Left ventricle myocardium inferior (tissue), 1 donor: Measurements from ENCODE around the gene LRRC63. TPM values are rescaled to one million over a fixed set of nuclear protein-coding genes. Genes with fewer than 3 reads are reported as not detected.
A peak's percentile ranks its signal among the peaks of the same experiment; 100 is the strongest.

Experiments used
- DNase-seq: peaks from one replicate; pipeline ENCODE4 v3.0.0-alpha.2; 2020
- H3K27ac ChIP-seq: fragments of 200-600 bp; replicated peaks from 2 replicates; pipeline ENCODE4 v1.8.0; 2021
- H3K27me3 ChIP-seq: fragments of 200-600 bp; 2 replicates; pipeline ENCODE4 v1.8.0; 2021; ENCODE audit warnings: low read depth
- H3K36me3 ChIP-seq: fragments of 200-600 bp; 2 replicates; pipeline ENCODE4 v1.8.0; 2021
- H3K4me1 ChIP-seq: fragments of 200-600 bp; 2 replicates; pipeline ENCODE4 v1.8.0; 2021
- H3K4me3 ChIP-seq: fragments of 200-600 bp; 2 replicates; pipeline ENCODE4 v1.8.0; 2021; ENCODE audit warnings: mild to moderate bottlenecking, moderate library complexity
- H3K9me3 ChIP-seq: fragments of 200-600 bp; replicated peaks from 2 replicates; pipeline ENCODE4 v1.8.0; 2021
- CTCF ChIP-seq: fragments of 200-600 bp; IDR thresholded peaks from 2 replicates; pipeline ENCODE4 v1.8.0; 2021; ENCODE audit warnings: antibody characterized with exemption, mild to moderate bottlenecking, borderline replicate concordance
- intact Hi-C: fragments of 100-400 bp; cut with micrococcal nuclease; formaldehyde crosslinking; loops from one replicate; pipeline ENCODE4 v1.11.0; 2022
- total RNA-seq: library from RNA; stranded (reverse); fragmentation: NEBNext Ultra II Directional; extraction: Animal tissue kit (Norgen Biotek cat#: 25700); gene quantifications from one replicate; pipeline ENCODE4 v1.2.1, GENCODE V29; 2021
- donor health status: DM: no; HTN: yes; CAD: no; lungs with severe emphysema.

Gene LRRC63
- total RNA-seq, 1 donor from 2014 or later, result not detected

DNA sequence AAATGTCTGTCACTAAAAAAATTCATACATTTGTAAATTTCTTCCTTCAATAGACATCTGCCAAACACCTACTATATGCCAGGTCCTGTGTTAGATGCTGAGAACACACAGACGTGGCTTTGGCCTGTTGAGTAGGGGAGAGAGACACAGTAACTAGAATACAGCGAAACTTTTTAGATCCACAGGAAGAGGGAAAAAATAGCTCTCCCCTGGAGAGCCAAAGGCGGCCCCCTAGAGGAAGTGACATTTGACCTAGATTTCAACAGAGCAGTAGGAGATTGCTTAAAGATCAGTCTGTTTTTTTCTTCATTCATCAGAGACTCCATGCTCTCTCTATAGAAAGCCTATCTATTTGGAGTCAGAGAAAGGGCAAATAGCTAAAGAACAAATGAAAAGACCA is 41.0 kb upstream of the LRRC63 start:
- Histone ChIP-seq H3K27me3 (peaks cover 18% of the 10 kb centered on the region), H3K4me3 (no peak overlapping the region), H3K36me3 (no peaks in the 10 kb centered on the region), H3K4me1 (peaks cover 18% of the 10 kb centered on the region), H3K9me3 (no peaks in the 10 kb centered on the region), H3K27ac (peak overlapping the region; percentile 6)
- no peak for TF ChIP-seq CTCF
- intact Hi-C loops, result no loop called here
- no peak for DNase-seq

DNA sequence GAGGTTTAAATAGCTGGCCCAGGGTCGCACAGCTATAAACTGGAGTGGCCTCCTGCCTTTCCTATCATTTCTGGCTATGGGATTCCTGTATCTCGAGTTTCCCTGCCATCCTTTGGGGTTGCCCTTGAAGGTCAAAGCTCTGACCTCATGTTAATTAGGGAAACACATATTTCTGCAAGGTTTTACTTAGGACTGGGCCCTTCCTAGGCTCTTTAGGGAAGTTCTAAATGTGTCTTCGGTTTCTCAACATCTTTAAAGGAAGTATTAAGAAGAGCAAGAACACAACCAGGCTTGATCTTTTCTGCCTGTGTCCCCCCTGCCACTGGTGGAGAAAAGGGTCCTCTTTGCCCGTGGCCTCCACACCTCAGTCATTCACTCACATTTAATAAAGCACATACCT is 40.5 kb upstream of the LRRC63 start:
- Histone ChIP-seq H3K4me3 (no peak overlapping the region), H3K36me3 (no peaks in the 10 kb centered on the region), H3K27me3 (peaks cover 18% of the 10 kb centered on the region), H3K9me3 (no peaks in the 10 kb centered on the region), H3K4me1 (peaks cover 18% of the 10 kb centered on the region), H3K27ac (peak overlapping the region; percentile 6)
- no peak for DNase-seq
- intact Hi-C loops, result no loop called here
- no peak for TF ChIP-seq CTCF

DNA sequence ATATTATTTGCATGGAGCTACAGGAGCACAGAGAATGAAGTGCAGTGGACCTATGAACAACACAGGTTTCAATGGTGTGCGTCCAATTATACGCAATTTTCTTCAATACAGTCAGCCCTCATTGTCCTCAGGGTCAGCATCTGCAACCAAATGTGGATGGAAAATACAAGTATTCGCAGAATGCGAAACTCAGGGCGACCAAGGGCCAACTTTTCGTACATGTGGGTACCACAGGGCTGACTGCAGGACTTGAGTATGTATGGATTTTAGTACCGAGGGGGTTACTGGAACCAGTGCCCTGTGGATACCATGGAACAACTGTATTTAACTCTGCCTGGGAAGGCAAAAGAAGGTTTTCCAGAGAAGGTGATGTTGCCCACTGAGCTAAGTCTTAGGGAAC is 40.0 kb upstream of the LRRC63 start:
- Histone ChIP-seq H3K36me3 (no peaks in the 10 kb centered on the region), H3K4me1 (peaks cover 18% of the 10 kb centered on the region), H3K27ac (peak overlapping the region; percentile 6), H3K27me3 (peaks cover 18% of the 10 kb centered on the region), H3K4me3 (no peak overlapping the region), H3K9me3 (no peaks in the 10 kb centered on the region)
- intact Hi-C loops, result no loop called here
- TF ChIP-seq CTCF, result no peak
- DNase-seq, result no peak

- H3K4me3 ChIP-seq, result no peak overlapping the region
- H3K4me1 ChIP-seq, result peaks cover 18% of the 10 kb centered on the region
- no peak for DNase-seq
- intact Hi-C loops, result no loop called here
- H3K27ac ChIP-seq, result no peak overlapping the region
- no peaks in the 10 kb centered on the region for H3K36me3 ChIP-seq
- TF ChIP-seq CTCF, result no peak
- H3K9me3 ChIP-seq, result no peaks in the 10 kb centered on the region
- peaks cover 11% of the 10 kb centered on the region for H3K27me3 ChIP-seq
These were observed 39.2 kb upstream of the LRRC63 start for GRCh38 chr13:46172531-46172991.

DNA sequence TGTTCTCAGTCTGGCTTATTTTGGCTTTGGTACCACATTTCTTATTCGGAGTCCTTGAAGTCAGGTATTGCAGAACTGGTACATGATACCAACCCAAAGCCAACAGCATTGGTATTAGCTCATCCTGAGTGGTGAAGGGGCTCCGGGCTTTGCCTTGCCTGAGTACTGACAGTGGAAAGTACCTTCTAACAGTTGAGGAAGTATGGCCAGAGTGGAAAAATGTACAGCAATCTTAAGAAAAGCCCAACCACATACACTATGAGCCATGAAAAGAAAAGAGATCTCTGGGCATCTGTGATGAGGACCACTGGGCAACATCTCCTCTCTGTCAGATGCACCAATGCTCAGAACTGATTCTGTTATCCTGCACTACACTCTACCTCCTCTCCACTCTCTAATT is 38.1 kb upstream of the LRRC63 start:
- no peaks in the 10 kb centered on the region for H3K27me3 ChIP-seq
- no peak for TF ChIP-seq CTCF
- intact Hi-C loops, result no loop called here
- no peak overlapping the region for H3K27ac ChIP-seq
- H3K4me1 ChIP-seq, result peaks cover 18% of the 10 kb centered on the region
- H3K9me3 ChIP-seq, result no peaks in the 10 kb centered on the region
- no peak overlapping the region for H3K4me3 ChIP-seq
- DNase-seq, result no peak
- H3K36me3 ChIP-seq, result no peaks in the 10 kb centered on the region

DNA sequence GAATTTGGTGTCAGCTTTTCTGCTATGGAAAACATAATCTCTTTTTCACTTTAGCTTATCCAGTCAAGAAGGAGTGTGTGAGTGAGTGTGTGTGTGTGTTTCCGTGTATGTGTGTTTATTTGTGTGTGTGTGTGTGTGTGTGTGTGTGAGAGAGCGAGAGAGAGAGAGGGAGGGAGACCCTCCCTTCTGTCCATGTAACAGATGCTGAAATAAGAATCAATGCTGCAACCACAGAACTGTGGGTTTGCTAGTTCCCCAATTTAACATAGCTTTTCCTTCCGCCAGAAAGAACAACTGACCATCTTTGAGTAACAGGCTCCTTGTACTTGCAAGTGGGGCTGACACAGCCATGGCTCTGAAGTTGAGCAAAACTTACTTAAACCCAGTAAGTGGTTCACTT is 35.0 kb upstream of the LRRC63 start:
- no peaks in the 10 kb centered on the region for H3K9me3 ChIP-seq
- intact Hi-C loops, result no loop called here
- H3K27ac ChIP-seq, result peak overlapping the region; percentile 36
- no peak for TF ChIP-seq CTCF
- no peak overlapping the region for H3K4me3 ChIP-seq
- no peak for DNase-seq
- H3K4me1 ChIP-seq, result no peaks in the 10 kb centered on the region
- no peaks in the 10 kb centered on the region for H3K36me3 ChIP-seq
- peaks cover 11% of the 10 kb centered on the region for H3K27me3 ChIP-seq
